ENCODE measurements around the gene PPM1H. TPM values are rescaled to one million over a fixed set of nuclear protein-coding genes. Genes with fewer than 3 reads are reported as not detected.

Gene PPM1H
- total RNA-seq, 1 donor = 13.4 TPM

- no peak for TF ChIP-seq CTCF (IDR thresholded peaks at IDR 0.05; ENCODE audit: extremely low read depth, low read depth, low read length)
- Histone ChIP-seq H3K36me3 (ENCODE audit: insufficient read depth, low read length) (no peaks in the 10 kb centered on the region), H3K27me3 (ENCODE audit: insufficient read depth, low read length) (no peaks in the 10 kb centered on the region), H3K79me2 (ENCODE audit: insufficient read depth, low read length) (no peaks in the 10 kb centered on the region), H3K4me3 (ENCODE audit: insufficient read depth, low read length) (no peak overlapping the region), H2AFZ (ENCODE audit: low read length) (no peak overlapping the region), H3K9me3 (ENCODE audit: low read depth, low read length) (no peaks in the 10 kb centered on the region), H3K4me2 (ENCODE audit: insufficient read depth, low read length) (no peak overlapping the region), H4K20me1 (ENCODE audit: insufficient read depth, low read length) (no peaks in the 10 kb centered on the region), H3K27ac (ENCODE audit: low read depth, low read length) (no peak overlapping the region), H3K4me1 (ENCODE audit: insufficient read depth, low read length) (peaks cover 12% of the 10 kb centered on the region)
- no peak for DNase-seq (ENCODE audit: insufficient read length, low spot score, missing footprints)
These were observed 180.2 kb downstream of the PPM1H start for GRCh38 chr12:62754706-62755105.

DNA sequence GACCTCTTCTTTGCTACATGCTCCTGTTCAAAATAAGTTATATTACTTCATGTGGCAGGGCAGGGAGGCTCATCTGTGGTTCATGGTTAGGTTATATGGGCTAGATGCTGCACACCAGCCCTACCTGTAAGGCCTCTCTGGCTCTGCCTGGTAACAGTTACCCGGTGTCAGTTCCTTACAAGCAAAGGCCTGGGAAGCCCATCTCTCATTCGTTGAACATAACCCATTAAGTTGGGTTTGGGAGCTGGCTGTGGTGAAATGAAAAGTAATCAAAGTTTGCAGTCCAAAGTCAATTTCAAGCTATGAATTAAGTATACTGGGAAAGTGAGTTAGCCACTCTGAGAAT, 183.2 kb downstream of the PPM1H start:
- no peaks in the 10 kb centered on the region for H3K9me3 ChIP-seq (ENCODE audit: low read depth, low read length)
- H3K36me3 ChIP-seq (ENCODE audit: insufficient read depth, low read length) = no peaks in the 10 kb centered on the region
- no peaks in the 10 kb centered on the region for H4K20me1 ChIP-seq (ENCODE audit: insufficient read depth, low read length)
- TF ChIP-seq CTCF (IDR thresholded peaks at IDR 0.05; ENCODE audit: extremely low read depth, low read depth, low read length) = no peak
- DNase-seq (ENCODE audit: insufficient read length, low spot score, missing footprints) = no peak
- H3K27me3 ChIP-seq (ENCODE audit: insufficient read depth, low read length) = no peaks in the 10 kb centered on the region
- H2AFZ ChIP-seq (ENCODE audit: low read length) = no peak overlapping the region
- H3K27ac ChIP-seq (ENCODE audit: low read depth, low read length) = no peak overlapping the region
- no peaks in the 10 kb centered on the region for H3K4me1 ChIP-seq (ENCODE audit: insufficient read depth, low read length)
- H3K79me2 ChIP-seq (ENCODE audit: insufficient read depth, low read length) = no peaks in the 10 kb centered on the region
- H3K4me3 ChIP-seq (ENCODE audit: insufficient read depth, low read length) = no peak overlapping the region
- H3K4me2 ChIP-seq (ENCODE audit: insufficient read depth, low read length) = no peak overlapping the region

- no peak for DNase-seq (ENCODE audit: insufficient read length, low spot score, missing footprints)
- H3K4me3 ChIP-seq (ENCODE audit: insufficient read depth, low read length) = no peak overlapping the region
- TF ChIP-seq CTCF (IDR thresholded peaks at IDR 0.05; ENCODE audit: extremely low read depth, low read depth, low read length) = no peak
- H3K79me2 ChIP-seq (ENCODE audit: insufficient read depth, low read length) = no peaks in the 10 kb centered on the region
- H3K27ac ChIP-seq (ENCODE audit: low read depth, low read length) = no peak overlapping the region
- H3K36me3 ChIP-seq (ENCODE audit: insufficient read depth, low read length) = no peaks in the 10 kb centered on the region
- H2AFZ ChIP-seq (ENCODE audit: low read length) = no peak overlapping the region
- H4K20me1 ChIP-seq (ENCODE audit: insufficient read depth, low read length) = no peaks in the 10 kb centered on the region
- no peaks in the 10 kb centered on the region for H3K9me3 ChIP-seq (ENCODE audit: low read depth, low read length)
- no peaks in the 10 kb centered on the region for H3K27me3 ChIP-seq (ENCODE audit: insufficient read depth, low read length)
- H3K4me2 ChIP-seq (ENCODE audit: insufficient read depth, low read length) = no peak overlapping the region
- no peaks in the 10 kb centered on the region for H3K4me1 ChIP-seq (ENCODE audit: insufficient read depth, low read length)
These were observed 183.8 kb downstream of the PPM1H start for GRCh38 chr12:62750941-62751809.

GRCh38 chr12:62749586-62749985, 185.4 kb downstream of the PPM1H start:
- H3K4me3 ChIP-seq (ENCODE audit: insufficient read depth, low read length) = no peak overlapping the region
- peaks cover 10% of the 10 kb centered on the region for H3K4me1 ChIP-seq (ENCODE audit: insufficient read depth, low read length)
- no peaks in the 10 kb centered on the region for H4K20me1 ChIP-seq (ENCODE audit: insufficient read depth, low read length)
- DNase-seq (ENCODE audit: insufficient read length, low spot score, missing footprints) = no peak
- H3K79me2 ChIP-seq (ENCODE audit: insufficient read depth, low read length) = no peaks in the 10 kb centered on the region
- no peak overlapping the region for H3K4me2 ChIP-seq (ENCODE audit: insufficient read depth, low read length)
- H3K27me3 ChIP-seq (ENCODE audit: insufficient read depth, low read length) = no peaks in the 10 kb centered on the region
- H3K27ac ChIP-seq (ENCODE audit: low read depth, low read length) = no peak overlapping the region
- H2AFZ ChIP-seq (ENCODE audit: low read length) = no peak overlapping the region
- no peaks in the 10 kb centered on the region for H3K9me3 ChIP-seq (ENCODE audit: low read depth, low read length)
- no peaks in the 10 kb centered on the region for H3K36me3 ChIP-seq (ENCODE audit: insufficient read depth, low read length)
- TF ChIP-seq CTCF (IDR thresholded peaks at IDR 0.05; ENCODE audit: extremely low read depth, low read depth, low read length) = no peak

Data from osteoblast (primary cell).